Measurements from ENCODE around the gene LIM2.

DNA sequence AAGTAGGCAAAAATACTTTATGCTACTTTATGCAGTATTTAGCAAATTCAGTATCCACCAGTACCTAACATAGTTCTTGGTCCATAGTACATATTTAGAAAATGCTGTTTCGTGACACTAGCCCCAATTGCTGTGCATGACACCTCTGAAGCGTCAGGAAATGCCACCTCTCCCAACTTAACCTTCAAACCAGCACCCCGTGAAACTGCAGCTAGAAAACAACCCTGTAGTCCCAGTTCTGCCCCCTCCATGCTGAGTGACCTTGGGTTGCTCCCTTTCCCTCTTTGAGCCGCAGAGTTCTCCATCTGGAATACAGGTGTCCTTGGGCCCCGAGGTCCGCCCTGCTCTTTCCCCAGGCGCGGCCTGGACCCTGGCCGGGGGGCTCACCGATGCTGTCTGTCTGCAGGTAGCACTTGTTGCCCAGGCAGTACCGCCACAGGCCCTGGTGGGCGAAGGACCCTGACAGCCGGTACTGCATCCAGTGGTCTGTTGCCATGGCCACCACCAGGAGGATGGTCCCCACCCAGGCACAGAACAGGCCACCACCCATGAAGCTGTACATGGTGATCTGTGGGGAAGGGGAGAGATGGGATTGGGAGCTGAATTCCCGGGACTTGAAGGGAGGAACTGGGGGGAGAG is 773 bp downstream of the LIM2 start:
- TF ChIP-seq, protein P1, sequence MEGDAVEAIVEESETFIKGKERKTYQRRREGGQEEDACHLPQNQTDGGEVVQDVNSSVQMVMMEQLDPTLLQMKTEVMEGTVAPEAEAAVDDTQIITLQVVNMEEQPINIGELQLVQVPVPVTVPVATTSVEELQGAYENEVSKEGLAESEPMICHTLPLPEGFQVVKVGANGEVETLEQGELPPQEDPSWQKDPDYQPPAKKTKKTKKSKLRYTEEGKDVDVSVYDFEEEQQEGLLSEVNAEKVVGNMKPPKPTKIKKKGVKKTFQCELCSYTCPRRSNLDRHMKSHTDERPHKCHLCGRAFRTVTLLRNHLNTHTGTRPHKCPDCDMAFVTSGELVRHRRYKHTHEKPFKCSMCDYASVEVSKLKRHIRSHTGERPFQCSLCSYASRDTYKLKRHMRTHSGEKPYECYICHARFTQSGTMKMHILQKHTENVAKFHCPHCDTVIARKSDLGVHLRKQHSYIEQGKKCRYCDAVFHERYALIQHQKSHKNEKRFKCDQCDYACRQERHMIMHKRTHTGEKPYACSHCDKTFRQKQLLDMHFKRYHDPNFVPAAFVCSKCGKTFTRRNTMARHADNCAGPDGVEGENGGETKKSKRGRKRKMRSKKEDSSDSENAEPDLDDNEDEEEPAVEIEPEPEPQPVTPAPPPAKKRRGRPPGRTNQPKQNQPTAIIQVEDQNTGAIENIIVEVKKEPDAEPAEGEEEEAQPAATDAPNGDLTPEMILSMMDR (IDR thresholded peaks at IDR 0.05 in 4 of 5, conservative IDR thresholded peaks at IDR 0.05 in 1 of 5), result no peak
- TF ChIP-seq POLR2A (IDR thresholded peaks at IDR 0.05), result no peak
